Measurements from ENCODE around the gene ZC3HAV1. TPM values are rescaled to one million over a fixed set of nuclear protein-coding genes. Genes with fewer than 3 reads are reported as not detected.

ZC3HAV1 gene
- total and polyA plus RNA-seq, 2 of the 4 experiments (the other 2 are of a cell fraction), result 9.9 to 22.4 TPM

DNA sequence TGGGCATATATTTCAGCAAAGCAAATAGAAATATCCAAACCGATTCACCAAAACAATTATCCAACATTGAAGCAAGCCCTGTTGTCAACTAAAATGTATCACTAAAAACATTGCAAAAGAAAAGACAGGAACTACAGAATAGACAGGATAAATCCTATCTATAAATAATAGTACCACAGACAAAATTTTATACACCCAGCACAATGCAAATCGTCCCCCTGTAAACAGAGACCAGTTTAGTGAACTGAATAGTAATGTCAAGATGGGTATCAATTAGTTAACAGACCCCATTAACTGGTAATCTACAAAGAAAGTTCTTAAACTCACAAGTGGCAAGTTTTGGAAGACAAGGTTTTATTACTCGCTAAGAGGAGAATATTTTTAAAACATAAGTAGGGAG lies 4.0 kb downstream of the ZC3HAV1 start:
- Histone ChIP-seq H2BK15ac (ENCODE audit: low read depth, low read length) (no peak overlapping the region), H4K8ac (ENCODE audit: low read depth in 2 of 2, low read length in 2 of 2) (no peak overlapping the region), H3K9me3 (ENCODE audit: control insufficient read depth, insufficient read depth, low read length) (no peaks in the 10 kb centered on the region), H2AK5ac (ENCODE audit: low read depth, low read length) (no peak overlapping the region), H3K9ac (ENCODE audit: low read depth, low read length) (no peak overlapping the region), H4K91ac (ENCODE audit: insufficient read depth, low read depth, low read length) (no peak overlapping the region), H3K79me1 (ENCODE audit: low read depth in 1 of 2, low read length in 2 of 2) (peaks cover 19 to 46% of the 10 kb centered on the region in 2 experiments), H3K4me1 (ENCODE audit: control insufficient read depth, insufficient read depth, low read length) (peaks cover 2% of the 10 kb centered on the region), H3K4me3 (ENCODE audit: insufficient read depth, low read depth, low read length) (no peak overlapping the region), H2BK120ac (ENCODE audit: low read depth, low read length) (no peak overlapping the region), H3K36me3 (ENCODE audit: control insufficient read depth, insufficient read depth, low read length) (no peaks in the 10 kb centered on the region), H3K18ac (ENCODE audit: low read depth, low read length) (no peak overlapping the region), H4K20me1 (ENCODE audit: insufficient read depth, low read length) (peaks cover 3% of the 10 kb centered on the region; the same call in 1 of the 2 replicates), H2AFZ (replicated peaks; ENCODE audit: low read length, poor library complexity) (no peak overlapping the region), H2AK9ac (replicated peaks; ENCODE audit: low read depth, low read length, poor library complexity) (no peak overlapping the region), H2BK20ac (ENCODE audit: low read depth, low read length) (no peak overlapping the region), H3K23ac (ENCODE audit: low read depth, low read length) (no peak overlapping the region), H2BK5ac (ENCODE audit: low read depth, low read length, poor library complexity, severe bottlenecking) (no peak overlapping the region), H3K56ac (ENCODE audit: extremely low read depth, insufficient read depth, low read length) (no peak overlapping the region), H4K5ac (ENCODE audit: low read depth, low read length) (no peak overlapping the region), H3K27me3 (ENCODE audit: control insufficient read depth, insufficient read depth, low read length) (no peaks in the 10 kb centered on the region), H3K4ac (ENCODE audit: low read depth, low read length) (no peak overlapping the region), H3K14ac (replicated peaks; ENCODE audit: low read depth, low read length) (no peak overlapping the region), H3K9me1 (ENCODE audit: insufficient read depth, low read length) (peaks cover 9% of the 10 kb centered on the region; the same call in 1 of the 2 replicates), H3K27ac (ENCODE audit: insufficient read depth, low read length) (no peak overlapping the region), H3K4me2 (ENCODE audit: low read depth, low read length) (no peak overlapping the region)
- intact Hi-C loops (cut with micrococcal nuclease) (no loop called here), dilution Hi-C loops (cut with HindIII; ENCODE audit: low sequenced_read_pairs, unreplicated experiment) (no loop called here), in situ Hi-C loops (cut with MboI; ENCODE audit: low sequenced_read_pairs) (no loop called here)
- no peak for DNase-seq
- CTCF ChIA-PET, result no interaction called here
- no TSS peak for BruUV-seq (replicated peaks)
- no CpG with 5 or more reads among the region's 3 CpGs for WGBS, 2 experiments (ENCODE audit: extremely low coverage in 2 of 2, insufficient read length in 1 of 2)
- POLR2A ChIA-PET (ENCODE audit: unreplicated experiment), result no interaction called here
- TF ChIP-seq MAZ (IDR thresholded peaks at IDR 0.05; ENCODE audit: borderline replicate concordance, low read depth, low read length), result no peak
- no peak for ATAC-seq (ENCODE audit: low read depth)
